ENCODE results near the gene ANGPTL7.
A peak's percentile ranks its signal among the peaks of the same experiment; 100 is the strongest.

Gene ANGPTL7

GRCh38 chr1:11188858-11189451 is at the start of gene ANGPTL7:
Gene ANGPTL7, plus strand, starts transcription at chr1:11189355. Its CDS starts 225 bp downstream, at chr1:11189580.
- Histone ChIP-seq H3K9ac (ENCODE audit: low read length) (no peak within 1 kb of the TSS), H3K4me3 (ENCODE audit: low read depth in 1 of 2, low read length in 2 of 2) (peak within 1 kb of the TSS in 1 of 2 donors; percentile 23), H3K9me3 (ENCODE audit: low read length) (no peaks in the 10 kb centered on the region), H3K27ac (ENCODE audit: low read depth, low read length) (peak within 1 kb of the TSS; percentile 12), H3K4me1 (ENCODE audit: insufficient read depth, low read length) (peaks cover 7% of the 10 kb centered on the region), H3K36me3 (ENCODE audit: insufficient read depth, low read length) (peaks cover 22% of the 10 kb centered on the region), H3K27me3 (ENCODE audit: control insufficient read depth in 1 of 2, insufficient read depth in 2 of 2, low read length in 2 of 2) (no peaks in the 10 kb centered on the region)

GRCh38 chr1:11142618-11143391 is 46.4 kb upstream of the ANGPTL7 start:
- H3K4me3 ChIP-seq (ENCODE audit: low read depth in 1 of 2, low read length in 2 of 2): no peak overlapping the region
- no peaks in the 10 kb centered on the region for H3K27me3 ChIP-seq (ENCODE audit: control insufficient read depth in 1 of 2, insufficient read depth in 2 of 2, low read length in 2 of 2)
- H3K9ac ChIP-seq (ENCODE audit: low read length): no peak overlapping the region
- no peaks in the 10 kb centered on the region for H3K4me1 ChIP-seq (ENCODE audit: insufficient read depth, low read length)
- no peak overlapping the region for H3K27ac ChIP-seq (ENCODE audit: low read depth, low read length)
- no peaks in the 10 kb centered on the region for H3K9me3 ChIP-seq (ENCODE audit: low read length)
- H3K36me3 ChIP-seq (ENCODE audit: insufficient read depth, low read length): peaks cover 62% of the 10 kb centered on the region

- no peak overlapping the region for H3K27ac ChIP-seq (ENCODE audit: low read depth, low read length)
- H3K4me3 ChIP-seq (ENCODE audit: low read depth in 1 of 2, low read length in 2 of 2): no peak overlapping the region
- no peaks in the 10 kb centered on the region for H3K4me1 ChIP-seq (ENCODE audit: insufficient read depth, low read length)
- peaks cover 57% of the 10 kb centered on the region for H3K36me3 ChIP-seq (ENCODE audit: insufficient read depth, low read length)
- H3K9me3 ChIP-seq (ENCODE audit: low read length): no peaks in the 10 kb centered on the region
- H3K9ac ChIP-seq (ENCODE audit: low read length): no peak overlapping the region
- H3K27me3 ChIP-seq (ENCODE audit: control insufficient read depth in 1 of 2, insufficient read depth in 2 of 2, low read length in 2 of 2): no peaks in the 10 kb centered on the region
These were observed 45.8 kb upstream of the ANGPTL7 start for GRCh38 chr1:11143401-11143800.

GRCh38 chr1:11143907-11144306 is 45.2 kb upstream of the ANGPTL7 start:
- Histone ChIP-seq H3K4me1 (ENCODE audit: insufficient read depth, low read length) (no peaks in the 10 kb centered on the region), H3K9ac (ENCODE audit: low read length) (no peak overlapping the region), H3K4me3 (ENCODE audit: low read depth in 1 of 2, low read length in 2 of 2) (no peak overlapping the region), H3K27me3 (ENCODE audit: control insufficient read depth in 1 of 2, insufficient read depth in 2 of 2, low read length in 2 of 2) (no peaks in the 10 kb centered on the region), H3K36me3 (ENCODE audit: insufficient read depth, low read length) (peaks cover 52% of the 10 kb centered on the region), H3K27ac (ENCODE audit: low read depth, low read length) (no peak overlapping the region), H3K9me3 (ENCODE audit: low read length) (no peaks in the 10 kb centered on the region)

- Histone ChIP-seq H3K4me3 (ENCODE audit: low read depth in 1 of 2, low read length in 2 of 2) (no peak overlapping the region), H3K27me3 (ENCODE audit: control insufficient read depth in 1 of 2, insufficient read depth in 2 of 2, low read length in 2 of 2) (no peaks in the 10 kb centered on the region), H3K9me3 (ENCODE audit: low read length) (no peaks in the 10 kb centered on the region), H3K36me3 (ENCODE audit: insufficient read depth, low read length) (peaks cover 52% of the 10 kb centered on the region), H3K9ac (ENCODE audit: low read length) (no peak overlapping the region), H3K27ac (ENCODE audit: low read depth, low read length) (no peak overlapping the region), H3K4me1 (ENCODE audit: insufficient read depth, low read length) (no peaks in the 10 kb centered on the region)
These were observed 44.4 kb upstream of the ANGPTL7 start for GRCh38 chr1:11144570-11145256.

GRCh38 chr1:11145741-11146140 is 43.4 kb upstream of the ANGPTL7 start:
- Histone ChIP-seq H3K27me3 (ENCODE audit: control insufficient read depth in 1 of 2, insufficient read depth in 2 of 2, low read length in 2 of 2) (no peaks in the 10 kb centered on the region), H3K9me3 (ENCODE audit: low read length) (no peaks in the 10 kb centered on the region), H3K36me3 (ENCODE audit: insufficient read depth, low read length) (peaks cover 56% of the 10 kb centered on the region), H3K9ac (ENCODE audit: low read length) (no peak overlapping the region), H3K4me1 (ENCODE audit: insufficient read depth, low read length) (no peaks in the 10 kb centered on the region), H3K4me3 (ENCODE audit: low read depth in 1 of 2, low read length in 2 of 2) (no peak overlapping the region), H3K27ac (ENCODE audit: low read depth, low read length) (no peak overlapping the region)

- Histone ChIP-seq H3K9ac (ENCODE audit: low read length) (no peak overlapping the region), H3K36me3 (ENCODE audit: insufficient read depth, low read length) (peaks cover 56% of the 10 kb centered on the region), H3K27me3 (ENCODE audit: control insufficient read depth in 1 of 2, insufficient read depth in 2 of 2, low read length in 2 of 2) (no peaks in the 10 kb centered on the region), H3K4me1 (ENCODE audit: insufficient read depth, low read length) (peaks cover 2% of the 10 kb centered on the region), H3K4me3 (ENCODE audit: low read depth in 1 of 2, low read length in 2 of 2) (no peak overlapping the region), H3K27ac (ENCODE audit: low read depth, low read length) (no peak overlapping the region), H3K9me3 (ENCODE audit: low read length) (no peaks in the 10 kb centered on the region)
These were observed 41.9 kb upstream of the ANGPTL7 start for GRCh38 chr1:11147197-11147770.

- Histone ChIP-seq H3K4me1 (ENCODE audit: insufficient read depth, low read length) (peaks cover 6% of the 10 kb centered on the region), H3K27me3 (ENCODE audit: control insufficient read depth in 1 of 2, insufficient read depth in 2 of 2, low read length in 2 of 2) (no peaks in the 10 kb centered on the region), H3K4me3 (ENCODE audit: low read depth in 1 of 2, low read length in 2 of 2) (no peak overlapping the region), H3K9ac (ENCODE audit: low read length) (no peak overlapping the region), H3K27ac (ENCODE audit: low read depth, low read length) (no peak overlapping the region), H3K9me3 (ENCODE audit: low read length) (no peaks in the 10 kb centered on the region), H3K36me3 (ENCODE audit: insufficient read depth, low read length) (peaks cover 47% of the 10 kb centered on the region)
These were observed 38.8 kb upstream of the ANGPTL7 start for GRCh38 chr1:11150326-11150725.

GRCh38 chr1:11151114-11151513 is 38.0 kb upstream of the ANGPTL7 start:
- H3K36me3 ChIP-seq (ENCODE audit: insufficient read depth, low read length): peaks cover 45% of the 10 kb centered on the region
- H3K27me3 ChIP-seq (ENCODE audit: control insufficient read depth in 1 of 2, insufficient read depth in 2 of 2, low read length in 2 of 2): no peaks in the 10 kb centered on the region
- no peak overlapping the region for H3K27ac ChIP-seq (ENCODE audit: low read depth, low read length)
- no peaks in the 10 kb centered on the region for H3K9me3 ChIP-seq (ENCODE audit: low read length)
- H3K4me1 ChIP-seq (ENCODE audit: insufficient read depth, low read length): peaks cover 6% of the 10 kb centered on the region
- H3K9ac ChIP-seq (ENCODE audit: low read length): no peak overlapping the region
- H3K4me3 ChIP-seq (ENCODE audit: low read depth in 1 of 2, low read length in 2 of 2): no peak overlapping the region

GRCh38 chr1:11151826-11152612 is 37.1 kb upstream of the ANGPTL7 start:
- H3K27me3 ChIP-seq (ENCODE audit: control insufficient read depth in 1 of 2, insufficient read depth in 2 of 2, low read length in 2 of 2): no peaks in the 10 kb centered on the region
- H3K36me3 ChIP-seq (ENCODE audit: insufficient read depth, low read length): peaks cover 44% of the 10 kb centered on the region
- H3K4me1 ChIP-seq (ENCODE audit: insufficient read depth, low read length): peaks cover 6% of the 10 kb centered on the region
- no peak overlapping the region for H3K9ac ChIP-seq (ENCODE audit: low read length)
- no peaks in the 10 kb centered on the region for H3K9me3 ChIP-seq (ENCODE audit: low read length)
- H3K4me3 ChIP-seq (ENCODE audit: low read depth in 1 of 2, low read length in 2 of 2): no peak overlapping the region
- H3K27ac ChIP-seq (ENCODE audit: low read depth, low read length): no peak overlapping the region

GRCh38 chr1:11152755-11153154 is 36.4 kb upstream of the ANGPTL7 start:
- H3K27me3 ChIP-seq (ENCODE audit: control insufficient read depth in 1 of 2, insufficient read depth in 2 of 2, low read length in 2 of 2): no peaks in the 10 kb centered on the region
- H3K4me1 ChIP-seq (ENCODE audit: insufficient read depth, low read length): peaks cover 10% of the 10 kb centered on the region
- H3K36me3 ChIP-seq (ENCODE audit: insufficient read depth, low read length): peaks cover 38% of the 10 kb centered on the region
- H3K9me3 ChIP-seq (ENCODE audit: low read length): no peaks in the 10 kb centered on the region
- H3K9ac ChIP-seq (ENCODE audit: low read length): no peak overlapping the region
- H3K27ac ChIP-seq (ENCODE audit: low read depth, low read length): no peak overlapping the region
- H3K4me3 ChIP-seq (ENCODE audit: low read depth in 1 of 2, low read length in 2 of 2): no peak overlapping the region

Data from muscle layer of colon (tissue), 2 donors.